ENCODE data around the gene SPEF2.

GRCh38 chr5:35855187-35855586 lies 237.5 kb downstream of the SPEF2 start:
- TF ChIP-seq, protein P1, sequence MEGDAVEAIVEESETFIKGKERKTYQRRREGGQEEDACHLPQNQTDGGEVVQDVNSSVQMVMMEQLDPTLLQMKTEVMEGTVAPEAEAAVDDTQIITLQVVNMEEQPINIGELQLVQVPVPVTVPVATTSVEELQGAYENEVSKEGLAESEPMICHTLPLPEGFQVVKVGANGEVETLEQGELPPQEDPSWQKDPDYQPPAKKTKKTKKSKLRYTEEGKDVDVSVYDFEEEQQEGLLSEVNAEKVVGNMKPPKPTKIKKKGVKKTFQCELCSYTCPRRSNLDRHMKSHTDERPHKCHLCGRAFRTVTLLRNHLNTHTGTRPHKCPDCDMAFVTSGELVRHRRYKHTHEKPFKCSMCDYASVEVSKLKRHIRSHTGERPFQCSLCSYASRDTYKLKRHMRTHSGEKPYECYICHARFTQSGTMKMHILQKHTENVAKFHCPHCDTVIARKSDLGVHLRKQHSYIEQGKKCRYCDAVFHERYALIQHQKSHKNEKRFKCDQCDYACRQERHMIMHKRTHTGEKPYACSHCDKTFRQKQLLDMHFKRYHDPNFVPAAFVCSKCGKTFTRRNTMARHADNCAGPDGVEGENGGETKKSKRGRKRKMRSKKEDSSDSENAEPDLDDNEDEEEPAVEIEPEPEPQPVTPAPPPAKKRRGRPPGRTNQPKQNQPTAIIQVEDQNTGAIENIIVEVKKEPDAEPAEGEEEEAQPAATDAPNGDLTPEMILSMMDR (IDR thresholded peaks at IDR 0.05; ENCODE audit: low read depth, low read length), result no peak
- TF ChIP-seq POLR2A (IDR thresholded peaks at IDR 0.05; ENCODE audit: extremely low read depth, insufficient read length), result no peak
- TF ChIP-seq MYC (IDR thresholded peaks at IDR 0.05; ENCODE audit: low read depth, low read length), result no peak
- no peak for TF ChIP-seq MAX (IDR thresholded peaks at IDR 0.05; ENCODE audit: low read depth, low read length)

Data from NB4 (cell line).